Measurements from ENCODE around the gene GET4.

The GET4 gene

DNA sequence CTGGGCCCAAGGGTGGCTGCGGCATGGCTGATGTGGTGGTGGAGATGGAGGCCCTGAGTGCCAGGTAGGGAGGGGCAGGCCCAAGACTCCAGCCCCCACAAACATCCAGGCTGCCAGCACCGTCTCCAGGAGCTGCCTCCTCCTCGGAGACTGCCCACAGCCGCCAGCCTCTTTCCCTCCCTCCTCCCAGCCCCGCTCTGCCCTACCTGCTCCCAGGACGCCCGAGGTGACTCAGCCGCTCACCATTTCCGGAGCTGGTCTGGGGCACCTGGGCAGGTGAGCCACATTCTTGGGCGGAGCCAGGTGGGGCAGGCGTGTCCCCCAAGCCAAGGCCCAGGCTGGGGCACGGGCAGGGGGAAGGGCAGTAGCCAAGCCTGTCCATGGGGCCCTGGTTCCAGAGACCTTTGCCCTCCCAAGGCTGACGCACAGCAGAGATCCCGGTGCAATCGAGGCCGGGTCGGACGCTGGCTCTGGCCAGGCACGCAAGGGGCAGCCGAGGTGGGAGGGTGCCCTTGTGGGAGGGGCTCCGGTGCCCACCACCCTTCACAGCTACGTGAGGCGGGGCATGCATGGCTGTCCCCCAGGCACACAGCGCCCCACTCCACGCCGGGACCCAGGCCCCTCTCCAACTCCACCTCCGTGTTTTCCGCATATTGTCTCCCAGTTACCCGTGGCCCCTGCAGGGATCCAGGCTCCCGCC, 69.4 kb downstream of the GET4 start:
- no peak overlapping the region for H3K4me3 ChIP-seq (ENCODE audit: control insufficient read depth, low read depth, low read length)
- DNase-seq (ENCODE audit: low read depth) = no peak
- TF ChIP-seq, protein P1, sequence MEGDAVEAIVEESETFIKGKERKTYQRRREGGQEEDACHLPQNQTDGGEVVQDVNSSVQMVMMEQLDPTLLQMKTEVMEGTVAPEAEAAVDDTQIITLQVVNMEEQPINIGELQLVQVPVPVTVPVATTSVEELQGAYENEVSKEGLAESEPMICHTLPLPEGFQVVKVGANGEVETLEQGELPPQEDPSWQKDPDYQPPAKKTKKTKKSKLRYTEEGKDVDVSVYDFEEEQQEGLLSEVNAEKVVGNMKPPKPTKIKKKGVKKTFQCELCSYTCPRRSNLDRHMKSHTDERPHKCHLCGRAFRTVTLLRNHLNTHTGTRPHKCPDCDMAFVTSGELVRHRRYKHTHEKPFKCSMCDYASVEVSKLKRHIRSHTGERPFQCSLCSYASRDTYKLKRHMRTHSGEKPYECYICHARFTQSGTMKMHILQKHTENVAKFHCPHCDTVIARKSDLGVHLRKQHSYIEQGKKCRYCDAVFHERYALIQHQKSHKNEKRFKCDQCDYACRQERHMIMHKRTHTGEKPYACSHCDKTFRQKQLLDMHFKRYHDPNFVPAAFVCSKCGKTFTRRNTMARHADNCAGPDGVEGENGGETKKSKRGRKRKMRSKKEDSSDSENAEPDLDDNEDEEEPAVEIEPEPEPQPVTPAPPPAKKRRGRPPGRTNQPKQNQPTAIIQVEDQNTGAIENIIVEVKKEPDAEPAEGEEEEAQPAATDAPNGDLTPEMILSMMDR (IDR thresholded peaks at IDR 0.05; ENCODE audit: control insufficient read depth, insufficient read depth, low read depth, low read length, missing control alignments) = no peak
